HL-60 (cell line): ENCODE data around the gene MOB4.
A peak's percentile ranks its signal among the peaks of the same experiment; 100 is the strongest.

Source experiments
- DNase-seq, 2 experiments: peaks; one replicate each; pipeline ENCODE4 v3.0.0-alpha.2; 2010 to 2020; ENCODE audit warnings: low read depth in 1 of 2, low spot score in 1 of 2
- H3K27ac ChIP-seq: fragments of 250-450 bp; sonication (Bioruptor Pico); replicated peaks from 2 replicates; pipeline ENCODE4 v1.5.1; 2020; ENCODE audit warnings: mild to moderate bottlenecking, moderate library complexity
- H3K27me3 ChIP-seq: fragments of 250-450 bp; sonication (Bioruptor Pico); 2 replicates; pipeline ENCODE4 v1.5.1; 2021; ENCODE audit warnings: mild to moderate bottlenecking, moderate library complexity; ENCODE audit not compliant: insufficient read depth, poor library complexity, severe bottlenecking
- H3K4me3 ChIP-seq: replicated peaks from 2 replicates; pipeline ENCODE4 v1.5.1; 2011; ENCODE audit warnings: mild to moderate bottlenecking, control low read depth, low read length; ENCODE audit not compliant: insufficient read depth
- CTCF ChIP-seq: IDR thresholded peaks from one replicate; pipeline ENCODE4 v1.5.1; 2011; ENCODE audit warnings: low read length, control low read depth, inconsistent platforms; ENCODE audit not compliant: insufficient read depth
- GABPA ChIP-seq: IDR thresholded peaks from 2 replicates; pipeline ENCODE4 v1.6.1; 2012; ENCODE audit warnings: low read depth
- POLR2AphosphoS5 ChIP-seq: IDR thresholded peaks from 2 replicates; pipeline ENCODE4 v1.6.1; 2012; ENCODE audit warnings: low read depth
- REST ChIP-seq: IDR thresholded peaks from 2 replicates; pipeline ENCODE4 v1.6.1; 2012; ENCODE audit warnings: low read depth; ENCODE audit not compliant: insufficient replicate concordance
- SPI1 ChIP-seq: IDR thresholded peaks from 2 replicates; pipeline ENCODE4 v1.6.1; 2012; ENCODE audit warnings: low read depth, mild to moderate bottlenecking, borderline replicate concordance

Gene MOB4

GRCh38 chr2:197599285-197599965 lies 83.6 kb downstream of the MOB4 start:
- no peaks in the 10 kb centered on the region for H3K27me3 ChIP-seq
- peak overlapping the region; percentile 36 for H3K27ac ChIP-seq
- peak overlapping the region; percentile 9 for H3K4me3 ChIP-seq
- TF ChIP-seq POLR2AphosphoS5 = no peak
- TF ChIP-seq GABPA = no peak
- TF ChIP-seq CTCF = peak; percentile 27
- TF ChIP-seq SPI1 = peak; percentile 51; the same call in 1 of the 2 replicates
- peak; percentile 15 for TF ChIP-seq REST
- DNase-seq = peak; percentile 77 to 89

- no peak for DNase-seq
- Histone ChIP-seq H3K27ac (no peak overlapping the region), H3K4me3 (no peak overlapping the region), H3K27me3 (no peaks in the 10 kb centered on the region)
- TF ChIP-seq SPI1 = no peak
Measured at GRCh38 chr2:197600306-197600705, 84.4 kb downstream of the MOB4 start.

- H3K27me3 ChIP-seq = no peaks in the 10 kb centered on the region
- H3K4me3 ChIP-seq = no peak overlapping the region
- no peak for DNase-seq
- no peak overlapping the region for H3K27ac ChIP-seq
- TF ChIP-seq REST (no peak), GABPA (no peak), CTCF (no peak), POLR2AphosphoS5 (no peak), SPI1 (no peak)
Measured at GRCh38 chr2:197601726-197602125, 85.9 kb downstream of the MOB4 start.
